HepG2 (cell line): ENCODE results near the gene ZNF831. TPM values are rescaled to one million over a fixed set of nuclear protein-coding genes. Genes with fewer than 3 reads are reported as not detected.

Experiments used
- ATAC-seq: fragments of 200-7000 bp; cut with Tn5 transposase; 3 replicates; pipeline ENCODE4 v1.9.1; 2020; ENCODE audit warnings: mild to moderate bottlenecking, moderate library complexity
- BruUV-seq: library from RNA; stranded (reverse); fragments of 400-500 nt; replicated peaks from 2 replicates; lab custom pipeline; 2021; lab: Mats Ljungman, UMichigan
- CTCF ChIA-PET: fragments of 300-600 bp; formaldehyde crosslinking; extraction: SDS; loops from one replicate; lab custom pipeline; 2021; ENCODE audit warnings: low total read pairs, inconsistent platforms, low intra/inter-chr PET ratio; lab: Yijun Ruan, JAX
- POLR2A ChIA-PET: fragments of 350-600 bp; sonication (Branson Sonifier 250); formaldehyde crosslinking; loops from one replicate; lab custom pipeline; 2020; ENCODE audit warnings: antibody characterized with exemption, inconsistent platforms; lab: Yijun Ruan, JAX
- DNase-seq: peaks from one replicate; pipeline ENCODE4 v3.0.0-alpha.2; 2015; ENCODE audit warnings: low spot score
- FAIRE-seq: peaks from 3 replicates; lab custom pipeline; 2011; peaks lifted over from hg19 to GRCh38; lab: Jason Lieb, UNC
- H2AFZ ChIP-seq: one replicate; pipeline ENCODE4 v1.6.1; 2011; ENCODE audit warnings: low read length, inconsistent platforms
- H3K27ac ChIP-seq: fragments of 300-600 bp; 3 replicates; pipeline ENCODE4 v1.8.0; 2011; ENCODE audit warnings: mixed run types, mild to moderate bottlenecking, mixed read lengths, low read length, inconsistent platforms; ENCODE audit not compliant: insufficient read depth; ENCODE audit errors: extremely low read length
- H3K27me3 ChIP-seq, 2 experiments: fragments of 200-600 bp in 1 of 2; 2 replicates in 1 of 2; 3 replicates in 1 of 2; pipeline versions ENCODE4 v1.6.0 to v1.8.0; 2011; ENCODE audit warnings: low read length in 2 of 2, mild to moderate bottlenecking in 2 of 2, moderate library complexity in 2 of 2, inconsistent platforms in 1 of 2; ENCODE audit not compliant: insufficient read depth in 2 of 2, control insufficient read depth in 1 of 2
- H3K36me3 ChIP-seq, 2 experiments: fragments of 200-600 bp in 1 of 2; replicated peaks in 1 of 2; 2 replicates in 1 of 2; 3 replicates in 1 of 2; pipeline versions ENCODE4 v1.5.1 to v1.8.0; 2011; ENCODE audit warnings: low read length in 2 of 2, inconsistent platforms in 1 of 2; ENCODE audit not compliant: insufficient read depth in 2 of 2, control insufficient read depth in 1 of 2
- H3K4me1 ChIP-seq: 2 replicates; pipeline ENCODE4 v1.5.1; 2012; ENCODE audit warnings: low read length, inconsistent platforms; ENCODE audit not compliant: insufficient read depth
- H3K4me2 ChIP-seq: 2 replicates; pipeline ENCODE4 v1.6.0; 2011; ENCODE audit warnings: low read depth, low read length, inconsistent platforms
- H3K4me3 ChIP-seq, 3 experiments: fragments of 200-600 bp in 1 of 3; sonication (generic), shearing (Covaris generic) in 1 of 3; replicated peaks in 1 of 3; 2 replicates each; pipeline ENCODE4 v1.5.1; 2011 to 2016; ENCODE audit warnings: low read length in 3 of 3, inconsistent platforms in 2 of 3, low read depth in 2 of 3, mild to moderate bottlenecking in 2 of 3, control low read depth in 1 of 3, mixed read lengths in 1 of 3; ENCODE audit not compliant: insufficient read depth in 1 of 3
- H3K79me2 ChIP-seq: one replicate; pipeline ENCODE4 v1.6.1; 2011; ENCODE audit warnings: low read length, inconsistent platforms; ENCODE audit not compliant: insufficient read depth
- H3K9ac ChIP-seq: 2 replicates; pipeline ENCODE4 v1.6.0; 2011; ENCODE audit warnings: mild to moderate bottlenecking, low read depth, low read length, inconsistent platforms; ENCODE audit not compliant: insufficient read depth
- H3K9me3 ChIP-seq: 2 replicates; pipeline ENCODE4 v1.5.1; 2012; ENCODE audit warnings: mild to moderate bottlenecking, low read length
- H4K20me1 ChIP-seq: 2 replicates; pipeline ENCODE4 v1.6.0; 2011; ENCODE audit warnings: inconsistent platforms, mild to moderate bottlenecking, low read length, moderate library complexity; ENCODE audit not compliant: insufficient read depth
- FOSL1 ChIP-seq: sonication (generic); formaldehyde crosslinking; IDR thresholded peaks from 2 replicates; pipeline ENCODE4 v1.9.0; 2021; ENCODE audit warnings: missing genetic modification reagents, borderline replicate concordance
- GMEB2 ChIP-seq: IDR thresholded peaks from 2 replicates; pipeline ENCODE4 v1.6.1; 2016; ENCODE audit warnings: missing biosample characterization, missing genetic modification reagents, low read depth
- KLF16 ChIP-seq, 2 experiments: sonication (generic) in 1 of 2; formaldehyde crosslinking in 1 of 2; IDR thresholded peaks; 2 replicates each; pipeline versions ENCODE4 v1.6.1 to v1.8.0; 2016 to 2023; ENCODE audit warnings: missing genetic modification reagents in 2 of 2, missing compliant biosample characterization in 1 of 2
- MBD4 ChIP-seq: IDR thresholded peaks from 2 replicates; pipeline ENCODE4 v1.6.1; 2012; ENCODE audit warnings: low read length, inconsistent platforms, borderline replicate concordance
- NFAT5 ChIP-seq: sonication (generic); formaldehyde crosslinking; IDR thresholded peaks from 2 replicates; pipeline ENCODE4 v1.4.0; 2020; ENCODE audit warnings: missing genetic modification reagents
- PAWR ChIP-seq: sonication (generic); formaldehyde crosslinking; IDR thresholded peaks from 2 replicates; pipeline ENCODE4 v1.4.0; 2020; ENCODE audit warnings: missing genetic modification reagents, mild to moderate bottlenecking, borderline replicate concordance
- SRSF1 ChIP-seq: fragments of 200-400 bp; formaldehyde crosslinking; optimal IDR thresholded peaks from 2 replicates; pipeline ENCODE3; 2017; ENCODE audit warnings: mild to moderate bottlenecking, low read depth, low read length, moderate library complexity
- THAP11 ChIP-seq: IDR thresholded peaks from 2 replicates; pipeline ENCODE4 v1.6.1; 2016; ENCODE audit warnings: missing biosample characterization, missing genetic modification reagents
- WIZ ChIP-seq: sonication (generic); formaldehyde crosslinking; IDR thresholded peaks from 2 replicates; pipeline ENCODE4 v1.5.1; 2020; ENCODE audit warnings: mild to moderate bottlenecking, missing genetic modification reagents
- ZFP41 ChIP-seq: sonication (generic); formaldehyde crosslinking; IDR thresholded peaks from 2 replicates; pipeline ENCODE4 v1.4.0; 2020; ENCODE audit warnings: mild to moderate bottlenecking, missing genetic modification reagents, borderline replicate concordance
- ZNF446 ChIP-seq: sonication (generic); formaldehyde crosslinking; IDR thresholded peaks from 2 replicates; pipeline ENCODE4 v1.5.0; 2020; ENCODE audit warnings: mild to moderate bottlenecking, missing genetic modification reagents
- WGBS: methylation state at CpG from one replicate; pipeline ENCODE4 v1.1.6; 2017; ENCODE audit warnings: low lambda C conversion rate; 5-methylcytosine and 5-hydroxymethylcytosine counted together
- in situ Hi-C: cut with HindIII; loops from 2 replicates; pipeline ENCODE4 v1.10.0; 2017; ENCODE audit warnings: low pct_unique_long_range_greater_than_20kb; ENCODE audit not compliant: extremely low pct_ligation_motif_present
- intact Hi-C: fragments of 100-400 bp; cut with micrococcal nuclease; formaldehyde crosslinking; loops from one replicate; pipeline ENCODE4 v1.10.0; 2022; ENCODE audit not compliant: unreplicated experiment
- polyA plus RNA-seq, 8 experiments: library from polyadenylated mRNA; depleted of rRNA in 3 of 8; stranded (reverse) in 7 of 8; unstranded in 1 of 8; fragments of >200 nt; fragmentation: Illumina TruSeq in 4 of 8; extraction: Trizol in 4 of 8; gene quantifications; 2 replicates each; pipeline versions ENCODE4 v1.2.1 to v1.2.3, GENCODE V29; 2011 to 2016; ENCODE audit warnings: low read depth in 4 of 8, missing spikeins in 1 of 8, mixed read lengths in 1 of 8; ENCODE audit not compliant: insufficient read depth in 1 of 8
- total RNA-seq, 5 experiments: library from RNA; depleted of rRNA; stranded (reverse); fragments of >200 nt; fragmentation: Illumina TruSeq; extraction: Trizol; gene quantifications; 2 replicates each; pipeline ENCODE4 v1.2.3, GENCODE V29; 2016; ENCODE audit warnings: low read depth in 1 of 5
- TF ChIP-seq, protein P1 (sequence below): sonication (generic); formaldehyde crosslinking; IDR thresholded peaks from 2 replicates; pipeline ENCODE4 v1.8.0; 2022; ENCODE audit warnings: missing genetic modification reagents, low read depth, mild to moderate bottlenecking, borderline replicate concordance
- TF ChIP-seq, protein P2 (sequence below): sonication (generic); formaldehyde crosslinking; IDR thresholded peaks from 2 replicates; pipeline ENCODE4 v1.4.0; 2020; ENCODE audit warnings: missing genetic modification reagents
- TF ChIP-seq, protein P3 (sequence below): IDR thresholded peaks from 2 replicates; pipeline ENCODE4 v1.6.1; 2016; ENCODE audit warnings: control low read depth

Gene ZNF831
- total and polyA plus RNA-seq, 2 of the 13 experiments (the other 11 are each of a cell fraction or from before 2014, with no cell fraction given): not detected

DNA sequence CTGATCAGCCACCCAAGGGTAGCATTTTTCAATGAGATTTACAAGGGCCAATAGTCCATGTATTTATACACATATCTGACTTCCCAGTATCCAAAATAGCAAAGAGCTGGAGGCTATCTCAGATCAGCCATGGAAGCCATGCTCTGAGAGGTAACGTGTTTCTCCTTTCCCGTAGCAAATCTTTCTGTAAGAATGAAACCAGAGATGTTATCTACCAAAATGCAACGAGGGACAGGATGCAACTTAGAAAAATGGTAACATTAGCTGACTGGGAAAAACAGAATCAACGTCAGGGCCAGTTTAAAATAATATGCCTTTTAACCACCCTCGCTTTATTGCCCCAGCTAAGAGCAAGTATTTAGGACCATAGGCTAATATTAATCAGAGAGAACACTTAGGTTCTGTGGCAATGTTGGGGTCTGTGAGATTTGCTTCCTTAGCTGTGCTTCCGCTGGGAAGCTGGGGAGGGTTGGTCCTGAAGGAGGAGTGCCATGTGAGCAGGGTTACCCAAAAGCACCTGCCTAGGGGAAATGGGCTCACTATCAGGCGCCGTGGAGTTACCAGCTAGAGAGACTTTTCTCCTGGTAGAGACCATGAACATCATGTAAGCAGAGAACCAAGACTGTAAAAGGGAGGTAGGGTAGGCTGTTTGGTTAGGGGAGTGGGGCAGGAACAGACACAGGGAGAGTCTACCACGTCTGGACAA is 1.2 kb downstream of the ZNF831 start:
- Histone ChIP-seq H3K79me2 (no peaks in the 10 kb centered on the region), H3K4me3 (no peak overlapping the region), H3K9ac (no peak overlapping the region), H2AFZ (no peak overlapping the region), H3K27ac (no peak overlapping the region), H3K9me3 (no peaks in the 10 kb centered on the region), H3K27me3 (peaks cover 0 to 16% of the 10 kb centered on the region in 2 experiments; a peak in 3 of 5 replicates), H3K4me2 (no peak overlapping the region), H3K4me1 (no peaks in the 10 kb centered on the region), H3K36me3 (no peaks in the 10 kb centered on the region), H4K20me1 (no peaks in the 10 kb centered on the region)
- no TSS peak for BruUV-seq
- no peak for FAIRE-seq
- ChIA-PET CTCF (no interaction called here), POLR2A (no interaction called here)
- no peak; the same call in 2 of the 3 replicates for ATAC-seq
- WGBS: 8% methylated on average over 9 of the region's 9 CpGs
- in situ Hi-C loops (no loop called here), intact Hi-C loops (no loop called here)
- DNase-seq: no peak
- TF ChIP-seq, protein P1, sequence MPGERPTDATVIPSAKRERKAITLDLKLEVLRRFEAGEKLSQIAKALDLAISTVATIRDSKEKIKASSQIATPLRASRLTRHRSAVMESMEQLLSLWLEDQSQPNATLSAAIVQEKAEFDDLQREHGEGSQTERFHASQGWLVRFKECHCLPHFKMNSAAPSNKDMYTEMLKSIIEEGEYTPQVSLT (CRISPR knock-in tag): no peak
- TF ChIP-seq MBD4 (no peak), THAP11 (CRISPR knock-in tag) (no peak), ZFP41 (CRISPR knock-in tag) (no peak), SRSF1 (no peak), WIZ (CRISPR knock-in tag) (no peak), KLF16 (CRISPR knock-in tag; IDR thresholded peaks at IDR 0.05) (no peak), NFAT5 (CRISPR knock-in tag) (no peak), ZNF446 (CRISPR knock-in tag) (no peak), PAWR (no peak), FOSL1 (CRISPR knock-in tag) (no peak), GMEB2 (CRISPR knock-in tag) (no peak)
- TF ChIP-seq, protein P2, sequence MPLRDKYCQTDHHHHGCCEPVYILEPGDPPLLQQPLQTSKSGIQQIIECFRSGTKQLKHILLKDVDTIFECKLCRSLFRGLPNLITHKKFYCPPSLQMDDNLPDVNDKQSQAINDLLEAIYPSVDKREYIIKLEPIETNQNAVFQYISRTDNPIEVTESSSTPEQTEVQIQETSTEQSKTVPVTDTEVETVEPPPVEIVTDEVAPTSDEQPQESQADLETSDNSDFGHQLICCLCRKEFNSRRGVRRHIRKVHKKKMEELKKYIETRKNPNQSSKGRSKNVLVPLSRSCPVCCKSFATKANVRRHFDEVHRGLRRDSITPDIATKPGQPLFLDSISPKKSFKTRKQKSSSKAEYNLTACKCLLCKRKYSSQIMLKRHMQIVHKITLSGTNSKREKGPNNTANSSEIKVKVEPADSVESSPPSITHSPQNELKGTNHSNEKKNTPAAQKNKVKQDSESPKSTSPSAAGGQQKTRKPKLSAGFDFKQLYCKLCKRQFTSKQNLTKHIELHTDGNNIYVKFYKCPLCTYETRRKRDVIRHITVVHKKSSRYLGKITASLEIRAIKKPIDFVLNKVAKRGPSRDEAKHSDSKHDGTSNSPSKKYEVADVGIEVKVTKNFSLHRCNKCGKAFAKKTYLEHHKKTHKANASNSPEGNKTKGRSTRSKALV (CRISPR knock-in tag): no peak
- TF ChIP-seq, protein P3, sequence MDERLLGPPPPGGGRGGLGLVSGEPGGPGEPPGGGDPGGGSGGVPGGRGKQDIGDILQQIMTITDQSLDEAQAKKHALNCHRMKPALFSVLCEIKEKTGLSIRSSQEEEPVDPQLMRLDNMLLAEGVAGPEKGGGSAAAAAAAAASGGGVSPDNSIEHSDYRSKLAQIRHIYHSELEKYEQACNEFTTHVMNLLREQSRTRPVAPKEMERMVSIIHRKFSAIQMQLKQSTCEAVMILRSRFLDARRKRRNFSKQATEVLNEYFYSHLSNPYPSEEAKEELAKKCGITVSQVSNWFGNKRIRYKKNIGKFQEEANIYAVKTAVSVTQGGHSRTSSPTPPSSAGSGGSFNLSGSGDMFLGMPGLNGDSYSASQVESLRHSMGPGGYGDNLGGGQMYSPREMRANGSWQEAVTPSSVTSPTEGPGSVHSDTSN: no peak
